ENCODE measurements around the gene NCAM1.

The NCAM1 gene

DNA sequence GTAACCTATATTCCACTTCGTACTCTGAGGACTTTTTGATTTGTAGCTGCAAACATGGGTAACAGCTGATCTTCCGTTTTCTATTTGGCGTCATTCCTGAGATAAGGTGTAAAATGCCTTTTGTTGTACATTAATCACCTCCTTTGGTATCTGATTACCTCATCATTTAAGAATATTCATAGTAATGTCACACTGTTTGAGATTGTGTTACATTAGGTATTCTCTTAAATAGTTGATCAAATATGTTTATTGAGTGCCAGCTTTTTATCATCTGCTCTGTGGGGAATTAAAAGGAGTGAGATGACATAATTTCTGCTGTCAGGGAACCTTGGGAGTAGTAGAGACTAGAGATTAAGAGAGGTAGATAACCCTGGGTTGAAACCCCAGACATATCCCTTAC, 5.9 kb downstream of the NCAM1 start:
- no peak overlapping the region for H3K4me3 ChIP-seq (ENCODE audit: low read length)
- TF ChIP-seq, protein P1, sequence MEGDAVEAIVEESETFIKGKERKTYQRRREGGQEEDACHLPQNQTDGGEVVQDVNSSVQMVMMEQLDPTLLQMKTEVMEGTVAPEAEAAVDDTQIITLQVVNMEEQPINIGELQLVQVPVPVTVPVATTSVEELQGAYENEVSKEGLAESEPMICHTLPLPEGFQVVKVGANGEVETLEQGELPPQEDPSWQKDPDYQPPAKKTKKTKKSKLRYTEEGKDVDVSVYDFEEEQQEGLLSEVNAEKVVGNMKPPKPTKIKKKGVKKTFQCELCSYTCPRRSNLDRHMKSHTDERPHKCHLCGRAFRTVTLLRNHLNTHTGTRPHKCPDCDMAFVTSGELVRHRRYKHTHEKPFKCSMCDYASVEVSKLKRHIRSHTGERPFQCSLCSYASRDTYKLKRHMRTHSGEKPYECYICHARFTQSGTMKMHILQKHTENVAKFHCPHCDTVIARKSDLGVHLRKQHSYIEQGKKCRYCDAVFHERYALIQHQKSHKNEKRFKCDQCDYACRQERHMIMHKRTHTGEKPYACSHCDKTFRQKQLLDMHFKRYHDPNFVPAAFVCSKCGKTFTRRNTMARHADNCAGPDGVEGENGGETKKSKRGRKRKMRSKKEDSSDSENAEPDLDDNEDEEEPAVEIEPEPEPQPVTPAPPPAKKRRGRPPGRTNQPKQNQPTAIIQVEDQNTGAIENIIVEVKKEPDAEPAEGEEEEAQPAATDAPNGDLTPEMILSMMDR (IDR thresholded peaks at IDR 0.05; ENCODE audit: insufficient read depth, low read depth, low read length, missing control alignments): no peak
- DNase-seq (ENCODE audit: low read depth): no peak

DNA sequence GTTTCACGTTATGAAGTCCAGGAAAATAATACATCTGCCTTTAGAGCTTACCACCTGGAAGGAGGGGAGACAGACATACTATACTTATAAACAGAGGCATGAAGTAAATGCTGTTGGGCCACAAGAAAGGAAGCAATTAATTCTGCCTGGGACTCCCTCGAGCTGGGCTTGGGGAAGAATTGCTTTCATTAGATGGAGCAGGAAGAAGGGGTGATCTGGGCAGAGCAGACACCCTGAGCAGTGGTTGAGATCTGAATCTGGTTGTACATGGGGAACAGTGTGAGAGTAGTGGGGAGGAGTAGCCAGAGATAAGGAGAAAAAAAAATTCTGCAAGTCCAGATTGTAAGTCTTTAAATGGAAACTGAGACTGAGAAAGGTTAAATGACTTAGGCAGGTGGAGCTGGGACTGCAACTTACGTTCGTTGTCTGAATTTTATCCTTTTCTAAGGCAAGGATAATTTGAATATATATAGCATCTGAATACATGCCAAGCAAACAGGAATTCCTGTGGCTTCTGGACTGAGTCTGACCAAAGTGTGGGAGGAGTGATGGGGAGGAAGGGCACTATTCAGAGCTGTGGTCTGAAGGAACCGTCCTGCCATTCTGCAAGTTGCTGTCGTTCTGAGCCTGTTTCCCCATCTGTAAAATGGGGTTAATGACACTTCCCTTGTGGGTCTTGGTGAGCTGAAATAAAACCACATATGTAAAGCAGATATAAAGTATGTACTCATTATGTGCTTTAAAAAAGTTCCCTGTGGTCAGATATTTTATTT, 7.9 kb downstream of the NCAM1 start:
- DNase-seq (ENCODE audit: low read depth): no peak
- H3K4me3 ChIP-seq (ENCODE audit: low read length): no peak overlapping the region

DNA sequence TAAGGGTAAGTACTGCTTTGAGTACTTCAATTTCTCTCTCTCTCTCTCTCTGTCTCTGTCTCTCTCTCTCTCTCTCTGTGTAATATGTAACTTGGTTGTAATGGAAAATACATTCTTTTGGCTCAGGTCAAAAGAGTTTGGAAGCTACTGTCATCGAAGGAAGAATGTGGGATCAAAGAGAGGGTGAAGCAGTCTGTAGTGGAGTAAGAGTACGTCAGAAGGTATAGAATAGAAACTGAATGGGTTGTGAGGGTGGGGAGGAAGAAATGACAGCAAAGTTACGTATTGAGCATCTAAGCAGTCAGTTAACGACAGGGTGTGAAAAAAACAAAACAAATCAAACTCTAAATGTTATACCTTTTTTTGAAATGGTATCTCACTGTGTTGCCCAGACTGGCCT, 10.0 kb downstream of the NCAM1 start:
- H3K4me3 ChIP-seq (ENCODE audit: low read length): no peak overlapping the region
- no peak for DNase-seq (ENCODE audit: low read depth)
- TF ChIP-seq, protein P1 (IDR thresholded peaks at IDR 0.05; ENCODE audit: insufficient read depth, low read depth, low read length, missing control alignments): no peak

More for the DNA sequence above, 7.9 kb downstream of the NCAM1 start:
- TF ChIP-seq, protein P1 (IDR thresholded peaks at IDR 0.05; ENCODE audit: insufficient read depth, low read depth, low read length, missing control alignments): no peak

DNA sequence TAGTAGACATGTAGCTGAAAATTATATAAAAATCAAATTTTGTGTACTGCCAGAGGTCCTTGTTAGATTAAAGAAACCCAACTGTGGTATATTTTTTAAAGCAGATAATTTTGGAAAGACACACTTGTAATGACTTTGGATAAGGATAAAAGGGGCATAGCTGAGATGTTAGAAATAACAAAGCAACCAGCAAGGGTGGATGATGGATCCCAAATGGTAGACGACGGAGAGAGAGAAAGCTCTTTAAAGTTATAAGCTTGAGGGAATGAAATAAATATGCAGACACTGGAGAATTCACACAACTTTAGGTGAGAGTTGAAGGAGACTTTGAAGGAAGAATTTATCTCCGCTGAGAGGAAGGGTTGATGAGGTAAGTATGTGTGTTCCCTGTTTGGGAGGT, 10.6 kb downstream of the NCAM1 start:
- no peak overlapping the region for H3K4me3 ChIP-seq (ENCODE audit: low read length)
- TF ChIP-seq, protein P1 (IDR thresholded peaks at IDR 0.05; ENCODE audit: insufficient read depth, low read depth, low read length, missing control alignments): no peak
- DNase-seq (ENCODE audit: low read depth): no peak

DNA sequence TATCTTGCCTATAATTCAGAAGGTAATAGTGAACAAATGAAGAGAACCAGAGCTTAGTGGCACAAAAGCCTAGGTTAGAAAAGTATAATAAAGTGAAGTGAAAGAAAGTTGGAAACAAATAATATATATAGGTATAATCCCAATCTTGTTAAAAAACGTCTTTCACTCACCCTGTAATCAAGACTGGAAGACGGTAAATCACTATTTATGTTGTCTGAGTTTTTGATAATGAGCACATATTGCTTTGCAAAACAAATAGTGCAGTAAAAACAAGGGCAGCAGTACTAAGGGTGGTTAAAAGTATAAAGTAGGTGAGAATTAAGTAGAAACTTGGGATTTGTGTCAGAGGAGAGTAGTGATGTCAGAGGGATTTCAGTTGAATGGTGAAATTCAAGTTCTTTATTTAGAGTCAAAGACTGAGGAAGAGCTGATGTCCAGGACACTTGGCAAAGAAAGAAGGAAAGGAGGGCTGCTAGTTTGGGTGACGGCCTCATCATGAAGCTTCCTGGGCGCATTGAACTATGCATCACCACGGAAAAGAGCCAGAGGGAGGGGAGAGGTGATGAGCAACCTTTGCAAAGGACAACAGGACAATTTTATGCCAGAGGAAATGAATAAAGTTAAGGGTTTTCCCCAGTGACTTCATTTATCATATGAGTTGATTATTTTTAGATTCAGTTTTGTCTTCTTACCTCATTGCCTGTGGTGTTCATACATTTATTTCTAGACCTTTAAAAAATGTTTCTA, 11.4 kb downstream of the NCAM1 start:
- DNase-seq (ENCODE audit: low read depth): no peak
- TF ChIP-seq, protein P1 (IDR thresholded peaks at IDR 0.05; ENCODE audit: insufficient read depth, low read depth, low read length, missing control alignments): no peak
- no peak overlapping the region for H3K4me3 ChIP-seq (ENCODE audit: low read length)

DNA sequence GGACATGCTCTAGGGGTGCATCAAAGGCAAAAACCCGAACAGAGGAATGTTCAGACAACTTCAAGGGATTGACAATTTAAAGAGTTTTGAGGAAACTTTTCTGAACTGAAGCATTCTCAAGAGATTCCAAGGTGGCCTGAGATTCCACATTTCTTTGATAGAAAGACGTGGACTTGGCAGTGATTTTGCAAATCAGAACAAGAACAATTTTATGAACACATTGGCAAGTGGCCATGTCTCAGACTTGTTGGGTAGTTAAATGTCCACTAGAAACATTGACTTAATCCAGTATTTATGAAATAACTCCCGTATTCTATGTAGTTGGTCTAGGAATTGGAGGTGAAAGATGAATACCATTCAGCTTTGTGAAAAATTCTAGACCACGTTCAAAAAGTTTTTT, 13.8 kb downstream of the NCAM1 start:
- H3K4me3 ChIP-seq (ENCODE audit: low read length): no peak overlapping the region
- no peak for DNase-seq (ENCODE audit: low read depth)
- TF ChIP-seq, protein P1 (IDR thresholded peaks at IDR 0.05; ENCODE audit: insufficient read depth, low read depth, low read length, missing control alignments): no peak
